Testis (tissue), 3 donors: ENCODE data around the gene TIPRL. TPM values are rescaled to one million over a fixed set of nuclear protein-coding genes. Genes with fewer than 3 reads are reported as not detected.
A peak's percentile ranks its signal among the peaks of the same experiment; 100 is the strongest.

Experiments used
- DNase-seq: peaks from one replicate; pipeline ENCODE4 v3.0.0-alpha.2; 2019
- H3K27ac ChIP-seq, 2 donors: fragments of 200-600 bp; sonication (generic); one replicate each; pipeline ENCODE4 v1.5.1; 2019
- H3K27me3 ChIP-seq: fragments of 200-600 bp; sonication (generic); one replicate; pipeline ENCODE4 v1.5.1; 2019
- H3K36me3 ChIP-seq: fragments of 200-600 bp; sonication (generic); one replicate; pipeline ENCODE4 v1.5.1; 2017; ENCODE audit warnings: low read depth; ENCODE audit errors: missing control alignments
- H3K4me1 ChIP-seq: fragments of 200-600 bp; sonication (generic); one replicate; pipeline ENCODE4 v1.5.1; 2019
- H3K4me3 ChIP-seq, 2 donors: fragments of 200-600 bp; sonication (generic); one replicate each; pipeline ENCODE4 v1.5.1; 2017 to 2019
- H3K9me3 ChIP-seq: fragments of 200-600 bp; sonication (generic); one replicate; pipeline ENCODE4 v1.5.1; 2017
- POLR2A ChIP-seq: fragments of 450-650 bp; IDR thresholded peaks from one replicate; pipeline ENCODE4 v1.6.1; 2017; ENCODE audit warnings: antibody characterized with exemption, mild to moderate bottlenecking, moderate library complexity
- WGBS, 2 donors: methylation state at CpG; one replicate each; pipeline ENCODE4 v1.1.5; 2018; 5-methylcytosine and 5-hydroxymethylcytosine counted together
- intact Hi-C: fragments of 100-400 bp; cut with DNase I; formaldehyde crosslinking; loops from one replicate; pipeline ENCODE4 v1.15.1; 2023; ENCODE audit warnings: low total_unique reads
- polyA plus RNA-seq: library from polyadenylated mRNA; stranded (reverse); fragments of 350-450 nt; fragmentation: Illumina TruSeq; extraction: RNeasy Lipid Tissue Mini Kit (QIAGEN cat#74804); gene quantifications from one replicate; pipeline ENCODE4 v1.2.3, GENCODE V29; 2014; ENCODE audit warnings: low read depth, low replicate concordance; ENCODE audit not compliant: insufficient read depth
- total RNA-seq, 2 donors: library from RNA; depleted of rRNA; stranded (reverse); fragments of >200 nt; gene quantifications; one replicate each; pipeline ENCODE4 v1.2.3, GENCODE V29; 2016
- TF ChIP-seq, protein P1 (sequence below), 3 experiments: fragments of 450-650 bp in 2 of 3; fragments of 200-600 bp in 1 of 3; sonication (generic) in 1 of 3; IDR thresholded peaks; one replicate each; pipeline ENCODE4 v1.5.1; 2016 to 2019; ENCODE audit warnings: antibody characterized with exemption in 3 of 3, mild to moderate bottlenecking in 2 of 3, moderate library complexity in 1 of 3

The TIPRL gene
- total and polyA plus RNA-seq, 3 donors from 2014 or later, result 19.8 to 44.6 (median 23.5) TPM

DNA sequence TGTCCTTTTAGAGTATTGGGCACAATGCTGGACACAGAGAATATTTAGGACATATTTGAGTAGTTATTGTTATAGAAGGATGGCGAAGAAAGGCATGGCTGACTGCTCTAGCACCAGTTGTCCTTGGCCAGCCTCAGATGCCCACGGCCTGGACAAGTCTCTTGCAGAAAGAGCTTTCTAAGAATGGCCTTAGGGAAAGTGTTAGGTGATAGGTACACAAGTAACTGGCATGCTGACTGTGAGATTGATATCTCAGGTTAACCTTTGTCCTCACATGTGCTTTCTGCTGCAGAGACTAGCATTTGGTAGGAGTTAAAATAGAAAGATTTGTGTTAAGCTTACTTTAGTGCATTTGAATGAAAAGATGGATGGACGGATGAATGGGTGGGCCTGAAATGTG, 57.2 kb downstream of the TIPRL start:
- no peak for TF ChIP-seq POLR2A
- TF ChIP-seq, protein P1, sequence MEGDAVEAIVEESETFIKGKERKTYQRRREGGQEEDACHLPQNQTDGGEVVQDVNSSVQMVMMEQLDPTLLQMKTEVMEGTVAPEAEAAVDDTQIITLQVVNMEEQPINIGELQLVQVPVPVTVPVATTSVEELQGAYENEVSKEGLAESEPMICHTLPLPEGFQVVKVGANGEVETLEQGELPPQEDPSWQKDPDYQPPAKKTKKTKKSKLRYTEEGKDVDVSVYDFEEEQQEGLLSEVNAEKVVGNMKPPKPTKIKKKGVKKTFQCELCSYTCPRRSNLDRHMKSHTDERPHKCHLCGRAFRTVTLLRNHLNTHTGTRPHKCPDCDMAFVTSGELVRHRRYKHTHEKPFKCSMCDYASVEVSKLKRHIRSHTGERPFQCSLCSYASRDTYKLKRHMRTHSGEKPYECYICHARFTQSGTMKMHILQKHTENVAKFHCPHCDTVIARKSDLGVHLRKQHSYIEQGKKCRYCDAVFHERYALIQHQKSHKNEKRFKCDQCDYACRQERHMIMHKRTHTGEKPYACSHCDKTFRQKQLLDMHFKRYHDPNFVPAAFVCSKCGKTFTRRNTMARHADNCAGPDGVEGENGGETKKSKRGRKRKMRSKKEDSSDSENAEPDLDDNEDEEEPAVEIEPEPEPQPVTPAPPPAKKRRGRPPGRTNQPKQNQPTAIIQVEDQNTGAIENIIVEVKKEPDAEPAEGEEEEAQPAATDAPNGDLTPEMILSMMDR (IDR thresholded peaks at IDR 0.05), result no peak
- peak overlapping the region; percentile 1 to 52 for H3K27ac ChIP-seq
- WGBS, 2 donors, result 79 to 80% methylated on average over 3 of the region's 3 CpGs
- intact Hi-C loops, result no loop called here
- no peak overlapping the region for H3K4me3 ChIP-seq
- no peak for DNase-seq
- no peaks in the 10 kb centered on the region for H3K36me3 ChIP-seq
- H3K9me3 ChIP-seq, result no peaks in the 10 kb centered on the region
- H3K4me1 ChIP-seq, result peaks cover 16% of the 10 kb centered on the region
- no peaks in the 10 kb centered on the region for H3K27me3 ChIP-seq

DNA sequence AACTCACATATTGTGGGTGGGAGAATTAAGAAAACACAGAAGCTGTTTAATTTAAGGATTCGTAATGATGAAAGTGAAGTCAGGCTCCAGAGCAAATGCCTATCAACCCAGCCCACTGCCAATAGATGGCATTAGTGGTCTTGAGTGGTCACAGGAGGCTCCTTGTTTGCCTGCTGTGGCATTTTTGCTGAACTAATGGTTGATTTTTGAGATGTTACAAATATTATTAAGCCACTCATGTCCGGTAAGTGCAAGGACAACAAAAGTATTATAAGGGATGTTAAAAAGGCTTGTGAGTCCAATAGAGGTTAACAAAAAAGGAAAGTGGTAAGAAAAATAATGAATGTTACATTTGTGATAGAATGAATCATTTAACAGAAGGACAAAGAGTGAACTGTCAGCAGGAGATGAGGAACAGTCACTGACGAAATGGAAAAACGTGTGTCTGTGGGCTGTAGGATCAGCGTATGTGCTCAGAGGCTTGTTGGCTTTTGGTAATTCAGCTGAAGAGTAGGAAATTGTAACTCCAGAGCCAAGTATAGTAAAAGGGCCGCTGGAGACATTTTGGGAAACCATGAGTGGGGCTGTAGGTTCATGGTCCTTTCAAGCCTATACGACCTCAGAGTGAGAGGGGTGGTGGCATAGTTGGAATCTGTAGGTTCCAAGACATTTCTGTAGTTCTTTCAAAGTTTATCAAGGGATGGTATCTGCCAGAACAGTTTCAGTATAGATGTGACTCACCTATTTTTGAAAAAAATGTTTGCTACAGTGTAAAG, 58.3 kb downstream of the TIPRL start:
- 69 to 75% methylated on average over 7 of the region's 7 CpGs for WGBS, 2 donors
- H3K36me3 ChIP-seq, result no peaks in the 10 kb centered on the region
- no peaks in the 10 kb centered on the region for H3K27me3 ChIP-seq
- intact Hi-C loops, result no loop called here
- peak overlapping the region; percentile 52 to 72 for H3K27ac ChIP-seq
- H3K4me3 ChIP-seq, result no peak overlapping the region
- H3K9me3 ChIP-seq, result no peaks in the 10 kb centered on the region
- DNase-seq, result peak; percentile 44
- peaks cover 16% of the 10 kb centered on the region for H3K4me1 ChIP-seq
- no peak for TF ChIP-seq POLR2A
- TF ChIP-seq, protein P1 (IDR thresholded peaks at IDR 0.05), result no peak

DNA sequence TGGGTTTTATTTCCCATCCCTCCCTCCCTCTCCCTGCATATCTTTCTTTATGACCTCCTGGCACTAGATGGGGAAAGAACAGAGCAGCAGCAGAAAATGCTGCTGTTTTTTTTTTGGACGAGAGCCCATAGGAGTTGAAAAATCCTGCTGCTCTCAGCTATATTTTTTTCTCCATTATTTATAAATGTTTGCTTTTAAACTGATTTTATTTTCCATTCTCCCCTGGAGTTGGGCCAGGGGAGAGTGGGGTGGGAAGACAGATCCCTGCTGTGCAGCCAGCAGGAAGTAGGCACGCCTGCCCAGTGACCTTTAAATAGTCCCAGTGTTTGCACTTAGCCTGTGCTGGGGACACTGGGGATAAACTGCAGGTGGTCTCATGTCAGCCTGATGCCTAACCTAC, 64.4 kb downstream of the TIPRL start:
- H3K4me1 ChIP-seq, result peaks cover 17% of the 10 kb centered on the region
- DNase-seq, result no peak
- H3K9me3 ChIP-seq, result no peaks in the 10 kb centered on the region
- H3K36me3 ChIP-seq, result no peaks in the 10 kb centered on the region
- intact Hi-C loops, result no loop called here
- 30 to 33% methylated on average over 2 of the region's 2 CpGs for WGBS, 2 donors
- H3K27me3 ChIP-seq, result no peaks in the 10 kb centered on the region
- TF ChIP-seq, protein P1 (IDR thresholded peaks at IDR 0.05), result no peak
- no peak for TF ChIP-seq POLR2A
- no peak overlapping the region for H3K4me3 ChIP-seq
- peak overlapping the region; percentile 40 to 55 for H3K27ac ChIP-seq

DNA sequence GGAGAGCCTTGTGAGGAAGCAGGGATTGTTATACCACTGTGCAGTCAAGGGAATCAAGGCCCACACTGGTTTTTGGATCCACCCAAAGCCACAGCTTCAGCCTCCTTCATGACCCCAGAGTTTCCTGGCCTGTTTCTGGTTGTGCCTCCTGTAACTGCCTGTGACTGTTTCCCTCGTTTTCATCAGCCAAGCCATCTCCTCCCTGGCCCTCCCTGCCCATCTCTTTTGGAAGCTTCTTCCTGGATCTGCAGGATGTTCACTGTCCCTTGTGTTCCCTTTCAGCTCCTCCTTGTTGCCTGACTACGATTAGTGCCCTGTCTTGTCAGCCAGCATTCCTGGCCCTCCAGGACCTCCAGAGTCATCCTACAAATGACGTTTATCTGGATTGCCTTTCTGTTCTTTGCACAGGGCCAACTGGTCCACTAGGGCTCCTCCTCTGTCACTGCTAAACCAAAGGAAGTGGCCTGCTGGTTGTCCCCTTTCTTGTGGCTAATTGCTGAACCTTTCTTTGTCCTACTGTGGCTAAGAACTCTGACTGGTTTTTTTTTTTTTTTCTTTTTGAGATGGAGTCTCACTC, 65.0 kb downstream of the TIPRL start:
- Histone ChIP-seq H3K9me3 (no peaks in the 10 kb centered on the region), H3K27me3 (no peaks in the 10 kb centered on the region), H3K4me3 (no peak overlapping the region), H3K36me3 (no peaks in the 10 kb centered on the region), H3K4me1 (peaks cover 17% of the 10 kb centered on the region), H3K27ac (peak overlapping the region; percentile 40 to 55)
- WGBS, 2 donors, result 21 to 40% methylated on average over 3 of the region's 3 CpGs
- intact Hi-C loops, result no loop called here
- TF ChIP-seq, protein P1 (IDR thresholded peaks at IDR 0.05), result no peak
- no peak for TF ChIP-seq POLR2A
- no peak for DNase-seq
